ENCODE results near the gene SLAIN2. TPM values are rescaled to one million over a fixed set of nuclear protein-coding genes. Genes with fewer than 3 reads are reported as not detected.

Gene SLAIN2
- total RNA-seq, 1 experiment from 2014 or later = 30.8 TPM

DNA sequence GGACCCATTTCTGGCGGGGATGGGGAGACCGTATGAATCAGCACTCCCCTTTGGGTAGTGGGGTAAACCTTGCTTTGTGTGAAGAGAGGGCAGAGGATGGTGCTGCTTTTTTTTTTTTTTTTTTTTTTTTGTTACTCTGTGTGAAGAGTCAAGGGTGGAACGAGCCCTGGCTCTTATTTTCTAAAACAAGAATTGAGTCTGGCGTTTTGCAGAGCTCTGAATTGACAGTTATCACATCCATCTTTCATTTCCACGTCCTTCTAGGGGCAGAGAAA, 1.2 kb downstream of the SLAIN2 start:
- Histone ChIP-seq H3K4ac (ENCODE audit: low read depth, low read length) (no peak overlapping the region), H3K4me1 (ENCODE audit: insufficient read depth, low read length) (no peaks in the 10 kb centered on the region), H3T11ph (ENCODE audit: low read length) (no peak overlapping the region), H2BK15ac (ENCODE audit: low read depth, low read length) (no peak overlapping the region), H3K23ac (ENCODE audit: insufficient read length, low read depth, low read length) (no peak overlapping the region), H2AFZ (ENCODE audit: low read length) (no peak overlapping the region), H2BK5ac (ENCODE audit: insufficient read length, low read length) (no peak overlapping the region), H3K79me2 (ENCODE audit: insufficient read depth, low read length) (peaks cover 34% of the 10 kb centered on the region; the same call in 1 of the 2 replicates), H3K27me3 (ENCODE audit: insufficient read depth, low read length) (no peaks in the 10 kb centered on the region), H3K9me3 (ENCODE audit: control insufficient read depth, low read depth, low read length) (no peaks in the 10 kb centered on the region), H3K79me1 (ENCODE audit: insufficient read depth, low read depth, low read length, poor library complexity, severe bottlenecking) (no peaks in the 10 kb centered on the region), H3K27ac (ENCODE audit: insufficient read length, low read depth, low read length) (no peak overlapping the region), H2BK12ac (ENCODE audit: insufficient read length, low read depth, low read length) (no peak overlapping the region), H4K5ac (ENCODE audit: insufficient read length, low read depth, low read length) (no peak overlapping the region), H2BK20ac (ENCODE audit: low read depth, low read length, poor library complexity, severe bottlenecking) (no peak overlapping the region), H3K9ac (ENCODE audit: extremely low read depth, insufficient read length, low read length) (peak overlapping the region; percentile 86), H3K23me2 (ENCODE audit: insufficient read length, low read depth, low read length, poor library complexity, severe bottlenecking) (peaks cover 10% of the 10 kb centered on the region), H4K8ac (replicated peaks; ENCODE audit: insufficient read length, low read depth, low read length) (no peak overlapping the region), H3K14ac (ENCODE audit: insufficient read depth, low read length) (0 out of 2 replicates have a peak overlapping the region, but pooled peaks have one; percentile 96), H2AK5ac (ENCODE audit: insufficient read length, low read length) (no peak overlapping the region), H3K4me2 (ENCODE audit: insufficient read depth, insufficient read length, low read length) (peak overlapping the region; percentile 91), H2BK120ac (ENCODE audit: low read depth, low read length, poor library complexity, severe bottlenecking) (no peak overlapping the region), H4K91ac (ENCODE audit: insufficient read length, low read depth, low read length) (no peak overlapping the region), H3K18ac (ENCODE audit: insufficient read length, low read depth, low read length) (no peak overlapping the region), H3K56ac (ENCODE audit: insufficient read length, low read depth, low read length) (no peak overlapping the region), H4K20me1 (ENCODE audit: control insufficient read depth, insufficient read depth, insufficient read length) (no peaks in the 10 kb centered on the region)
- TF ChIP-seq, protein P1, sequence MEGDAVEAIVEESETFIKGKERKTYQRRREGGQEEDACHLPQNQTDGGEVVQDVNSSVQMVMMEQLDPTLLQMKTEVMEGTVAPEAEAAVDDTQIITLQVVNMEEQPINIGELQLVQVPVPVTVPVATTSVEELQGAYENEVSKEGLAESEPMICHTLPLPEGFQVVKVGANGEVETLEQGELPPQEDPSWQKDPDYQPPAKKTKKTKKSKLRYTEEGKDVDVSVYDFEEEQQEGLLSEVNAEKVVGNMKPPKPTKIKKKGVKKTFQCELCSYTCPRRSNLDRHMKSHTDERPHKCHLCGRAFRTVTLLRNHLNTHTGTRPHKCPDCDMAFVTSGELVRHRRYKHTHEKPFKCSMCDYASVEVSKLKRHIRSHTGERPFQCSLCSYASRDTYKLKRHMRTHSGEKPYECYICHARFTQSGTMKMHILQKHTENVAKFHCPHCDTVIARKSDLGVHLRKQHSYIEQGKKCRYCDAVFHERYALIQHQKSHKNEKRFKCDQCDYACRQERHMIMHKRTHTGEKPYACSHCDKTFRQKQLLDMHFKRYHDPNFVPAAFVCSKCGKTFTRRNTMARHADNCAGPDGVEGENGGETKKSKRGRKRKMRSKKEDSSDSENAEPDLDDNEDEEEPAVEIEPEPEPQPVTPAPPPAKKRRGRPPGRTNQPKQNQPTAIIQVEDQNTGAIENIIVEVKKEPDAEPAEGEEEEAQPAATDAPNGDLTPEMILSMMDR (conservative IDR thresholded peaks at IDR 0.05) = no peak
- no peaks in the 10 kb centered on the region for H3K9me3 Mint-ChIP-seq
- no peak for DNase-seq
- H3K36me3 Mint-ChIP-seq (ENCODE audit: insufficient read depth in 1 of 3, low read depth in 3 of 3) = peaks cover 0 to 2% (median 0%) of the 10 kb centered on the region in 3 experiments; a peak in 1 of 7 replicates
- WGBS (ENCODE audit: extremely low coverage, insufficient read length, low lambda C conversion rate) = no CpG with 5 or more reads among the region's 5 CpGs
- peak overlapping the region; percentile 80 to 98 (median 88); a peak in 6 of 7 replicates for H3K27ac Mint-ChIP-seq
- no peaks in the 10 kb centered on the region for H3K27me3 Mint-ChIP-seq (ENCODE audit: low read depth)
- peak overlapping the region; percentile 92 to 95 for H3K4me3 Mint-ChIP-seq
- peaks cover 54 to 61% of the 10 kb centered on the region in 2 experiments for H3K4me1 Mint-ChIP-seq

Measured in H9 (cell line).